HG03354 (cell line): ENCODE results near the gene YES1.
"Not testable (repeated sequence)": the region's sequence is repeated elsewhere in the genome, so short reads cannot be mapped to it uniquely, and the experiment has no call there.

Experiments used
- ATAC-seq: cut with Tn5 transposase; IDR thresholded peaks from one replicate; pipeline ENCODE4 v1.9.1; 2021; ENCODE audit warnings: mild to moderate bottlenecking; ENCODE audit not compliant: unreplicated experiment, poor library complexity, severe bottlenecking

Gene YES1

DNA sequence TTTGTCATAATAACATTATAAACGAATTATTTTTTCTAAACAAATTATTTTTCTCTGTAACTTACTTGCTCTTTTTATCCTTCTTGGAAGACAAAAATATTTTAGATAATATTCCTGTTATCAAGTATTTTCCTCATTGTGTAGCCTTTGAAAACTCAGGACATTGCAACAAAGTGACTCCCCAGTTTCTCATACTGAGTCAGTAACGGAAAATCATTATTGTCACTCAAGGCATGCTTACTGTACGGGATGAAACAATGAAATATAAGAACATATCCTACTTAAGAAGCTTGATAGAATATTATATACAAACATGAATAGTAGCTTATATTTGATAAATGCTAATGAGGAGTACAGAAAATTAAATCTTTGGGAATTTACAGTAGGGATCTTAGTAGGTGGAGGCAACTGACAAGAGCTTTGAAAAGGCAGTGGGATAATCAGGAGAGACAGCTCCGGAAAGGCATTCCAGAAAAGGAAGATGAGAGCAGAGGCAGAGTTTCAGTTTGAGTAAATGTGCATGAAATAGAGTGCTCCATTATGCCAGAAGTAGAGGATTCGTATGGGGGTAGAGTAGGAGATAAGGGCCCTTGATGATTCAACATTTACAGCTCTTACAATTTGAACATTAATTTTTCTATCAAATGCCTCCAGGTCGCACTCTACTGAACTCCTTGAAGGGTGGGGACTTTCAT, 14.0 kb upstream of the YES1 start:
- ATAC-seq, result no peak

DNA sequence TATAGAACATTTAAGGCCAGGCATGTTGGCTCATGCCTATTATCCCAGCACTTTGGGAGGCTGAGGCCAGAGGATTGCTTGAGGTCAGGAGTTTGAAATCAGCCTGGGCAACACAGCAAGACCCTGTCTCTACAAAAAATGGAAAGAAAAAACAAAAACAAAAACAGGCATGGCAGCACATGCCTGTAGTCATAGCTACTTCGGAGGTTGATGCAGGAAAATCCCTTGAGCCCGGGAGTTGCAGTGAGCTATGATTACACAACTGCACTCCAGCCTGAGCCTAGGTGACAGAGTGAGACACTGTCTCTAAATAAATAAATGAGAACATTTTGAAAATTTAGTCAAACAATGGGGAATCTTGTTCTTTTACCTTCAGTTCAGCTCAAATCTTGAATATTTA, 12.1 kb upstream of the YES1 start:
- ATAC-seq, result no peak

DNA sequence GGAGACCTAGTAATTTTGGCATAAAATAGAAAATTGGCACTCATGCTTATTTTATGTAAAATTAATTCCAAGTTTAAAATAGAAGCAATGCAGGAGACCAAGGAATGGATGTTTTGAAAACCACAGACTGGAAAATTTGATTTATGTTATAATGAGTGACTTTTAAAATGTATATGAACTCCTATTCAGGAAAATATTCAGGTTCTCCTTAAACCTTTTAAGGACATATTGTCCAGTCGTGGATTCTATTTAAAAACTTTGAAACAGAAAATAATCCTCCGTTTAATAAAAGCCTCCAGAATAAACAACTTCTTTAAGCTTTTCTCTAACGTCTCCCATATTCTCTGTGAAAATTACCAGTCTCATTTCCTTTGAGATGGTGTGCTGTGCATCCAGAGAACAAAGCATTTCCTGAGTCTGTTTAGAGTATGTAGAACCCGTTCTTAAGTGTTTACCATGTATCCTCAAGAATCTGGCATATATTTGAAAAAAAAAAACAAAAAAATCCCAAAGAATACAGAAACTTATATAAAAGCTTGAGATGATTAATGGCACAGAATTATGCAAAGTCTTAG, 8.6 kb upstream of the YES1 start:
- no peak for ATAC-seq

GRCh38 chr18:816869-817268, 4.8 kb upstream of the YES1 start:
- no peak for ATAC-seq

GRCh38 chr18:816088-816653, 4.1 kb upstream of the YES1 start:
- no peak for ATAC-seq

GRCh38 chr18:815353-815752, 3.3 kb upstream of the YES1 start:
- ATAC-seq, result no peak

- no peak for ATAC-seq
These were observed 2.5 kb upstream of the YES1 start for GRCh38 chr18:814300-815084.

DNA sequence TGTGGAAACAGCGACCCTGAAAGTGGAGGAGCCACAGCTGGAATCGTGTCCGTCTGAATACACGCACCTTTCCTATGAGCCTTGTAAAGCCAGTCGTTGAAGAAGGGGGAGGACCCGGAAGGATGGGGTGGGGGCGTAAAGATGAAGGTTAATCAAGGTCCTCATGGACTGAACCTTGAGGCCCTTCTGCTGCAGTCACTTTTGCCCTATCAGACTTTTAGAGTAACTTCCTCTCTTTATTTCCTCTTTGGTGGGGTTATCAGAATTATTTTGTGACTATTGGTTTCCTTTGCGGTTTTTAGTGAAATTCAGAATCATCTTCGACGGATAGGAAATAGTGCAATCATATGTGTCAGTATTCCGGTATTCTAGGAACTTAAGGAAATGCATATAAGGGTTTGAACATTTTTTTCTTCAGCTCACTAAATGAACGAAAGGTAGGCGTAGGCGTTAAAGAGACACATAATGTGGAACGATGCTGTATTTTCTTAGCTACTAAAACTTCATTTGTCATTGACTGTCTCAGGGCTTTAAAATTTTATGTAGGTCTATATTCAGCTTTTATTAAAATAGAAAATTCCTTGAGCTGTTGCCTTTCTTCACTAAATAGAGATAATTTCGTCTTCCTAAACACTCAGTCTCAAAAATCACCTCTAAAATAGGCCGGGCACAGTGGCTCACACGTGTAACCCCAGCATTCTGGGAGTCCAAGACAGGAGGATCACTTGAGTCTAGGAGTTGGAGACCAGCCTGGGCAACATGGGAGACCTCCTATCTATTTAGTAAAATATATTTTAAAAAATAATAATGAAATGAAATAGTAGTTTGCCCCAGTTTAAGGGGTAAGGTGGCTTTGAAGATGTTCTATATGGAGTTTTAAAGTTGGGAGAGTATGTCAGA, 1.4 kb upstream of the YES1 start:
- no peak for ATAC-seq

DNA sequence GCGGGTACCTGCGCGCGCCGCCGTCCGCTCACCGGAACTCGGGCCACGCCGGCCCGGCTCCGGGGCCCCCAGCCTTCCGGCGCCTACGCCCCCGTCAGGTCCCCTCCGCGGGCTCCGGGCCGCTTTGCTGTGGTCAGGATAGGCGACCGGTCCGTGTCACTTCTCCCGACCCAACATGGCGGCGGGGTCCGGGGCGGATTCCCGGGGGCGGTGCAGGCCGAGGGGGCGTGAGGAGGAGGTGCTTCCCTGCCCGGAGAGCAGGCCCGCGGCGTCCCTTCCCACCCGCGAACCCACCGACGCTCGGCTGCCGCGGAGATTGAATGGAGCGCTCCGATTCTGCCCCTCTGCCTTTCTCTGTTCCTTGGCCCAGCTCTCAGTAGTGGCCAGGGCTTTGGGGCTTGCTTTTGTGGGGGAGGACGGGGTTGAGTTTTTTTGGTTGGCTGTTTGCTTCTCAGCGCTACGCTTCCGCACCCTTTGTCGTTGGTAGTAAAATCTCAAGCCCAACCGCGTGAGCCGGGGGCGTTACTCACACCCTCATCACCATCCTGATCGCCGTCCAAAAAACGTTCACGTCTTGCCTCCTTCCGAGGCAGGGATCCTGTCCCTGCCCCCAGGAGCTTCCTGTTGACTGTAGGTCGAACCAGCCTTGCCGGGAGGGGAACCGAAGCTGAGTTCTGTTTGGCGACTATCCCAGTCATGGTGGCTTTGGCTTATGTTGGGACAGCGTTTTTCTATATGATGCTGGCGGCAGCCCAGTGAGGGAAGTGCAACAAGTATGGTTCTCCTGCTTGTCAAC, 532 bp upstream of the YES1 start:
- peak; percentile 54 for ATAC-seq

GRCh38 chr18:811182-811891, 705 bp downstream of the YES1 start:
- peak; percentile 19 for ATAC-seq

DNA sequence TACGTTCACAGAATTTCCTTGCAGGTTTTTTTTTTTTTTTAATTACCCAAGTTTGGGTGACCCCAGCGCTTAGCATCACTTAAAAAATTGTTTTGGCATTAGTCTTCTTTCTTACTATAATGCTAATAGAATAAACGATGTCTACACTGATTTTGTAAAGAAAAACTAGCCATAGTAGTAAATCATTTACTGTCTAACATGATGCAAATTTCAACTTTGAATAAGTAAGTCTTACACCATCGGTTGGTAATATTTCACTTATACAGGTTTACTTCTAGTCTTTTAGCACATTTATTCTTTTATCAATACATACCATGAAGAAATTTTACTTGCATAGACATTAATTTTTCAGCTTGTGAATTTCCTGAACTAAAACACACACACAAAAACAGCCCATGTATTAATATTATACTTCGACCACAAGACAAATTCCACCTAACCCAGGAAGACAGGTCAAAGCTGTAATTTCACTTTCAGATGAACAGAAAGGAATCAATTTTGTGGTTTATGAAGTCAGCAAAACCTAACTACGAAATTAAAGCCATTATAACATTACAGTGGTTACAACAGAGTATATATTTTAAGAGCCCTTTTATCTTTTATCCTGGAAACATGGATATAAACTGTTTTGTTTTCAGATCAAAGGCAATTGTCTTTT, 1.9 kb downstream of the YES1 start:
- peak; percentile 40 for ATAC-seq

GRCh38 chr18:809228-809627, 2.8 kb downstream of the YES1 start:
- ATAC-seq, result not testable (repeated sequence)

DNA sequence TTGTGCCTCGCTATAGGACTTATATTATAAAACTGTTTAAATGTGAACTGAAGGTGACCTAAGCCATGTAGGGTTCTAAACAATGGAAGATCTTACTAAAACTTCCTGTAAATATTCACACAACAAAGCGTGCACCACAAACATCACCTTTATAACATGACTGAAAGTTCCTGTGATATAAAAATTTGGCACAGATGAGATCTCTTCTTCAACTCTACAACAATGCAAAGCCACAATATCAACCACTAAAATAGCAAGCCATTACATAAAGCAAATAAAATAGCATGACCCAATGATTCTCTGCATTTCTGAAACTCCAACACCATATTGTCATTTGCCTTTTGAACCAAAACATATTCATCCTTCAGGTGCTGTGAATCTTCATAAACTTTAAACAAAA, 3.5 kb downstream of the YES1 start:
- ATAC-seq, result no peak

DNA sequence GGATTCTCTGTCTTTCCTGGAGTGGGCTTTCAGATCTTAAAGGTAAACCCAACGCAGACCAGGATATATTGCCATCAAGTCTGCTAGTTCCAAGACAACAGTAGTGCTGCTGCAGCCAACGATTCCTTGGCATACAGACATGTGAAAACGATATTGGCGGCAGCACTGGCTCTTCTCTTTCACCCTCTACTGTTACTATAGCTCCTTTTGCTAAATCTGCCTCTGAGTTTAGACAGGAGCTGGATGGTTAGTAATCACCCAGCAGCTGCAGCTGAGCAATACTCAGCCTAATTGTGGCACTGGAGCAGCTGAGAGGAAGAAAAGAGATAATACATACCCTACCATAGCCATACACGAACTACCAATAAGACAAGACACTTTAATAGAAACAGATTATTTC, 4.0 kb downstream of the YES1 start:
- ATAC-seq, result no peak

DNA sequence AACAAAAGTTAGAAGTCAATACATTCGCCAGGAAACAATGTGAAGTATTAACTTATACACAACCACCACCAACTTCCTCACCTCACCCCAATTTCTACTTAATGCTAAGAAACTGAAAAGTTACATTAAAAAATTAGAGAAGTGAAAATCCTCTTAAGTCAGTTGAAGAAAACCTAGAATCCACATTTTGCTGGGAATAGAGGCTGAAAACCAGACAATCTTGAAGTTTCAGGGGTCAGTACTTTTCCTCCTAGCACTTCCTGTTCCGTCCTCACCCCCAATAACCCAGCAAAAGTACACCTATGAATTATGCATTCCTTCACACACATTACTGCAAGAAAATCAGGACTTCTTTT, 6.3 kb downstream of the YES1 start:
- ATAC-seq, result peak; percentile 38

- ATAC-seq, result peak; percentile 47
These were observed 6.9 kb downstream of the YES1 start for GRCh38 chr18:805008-805754.

DNA sequence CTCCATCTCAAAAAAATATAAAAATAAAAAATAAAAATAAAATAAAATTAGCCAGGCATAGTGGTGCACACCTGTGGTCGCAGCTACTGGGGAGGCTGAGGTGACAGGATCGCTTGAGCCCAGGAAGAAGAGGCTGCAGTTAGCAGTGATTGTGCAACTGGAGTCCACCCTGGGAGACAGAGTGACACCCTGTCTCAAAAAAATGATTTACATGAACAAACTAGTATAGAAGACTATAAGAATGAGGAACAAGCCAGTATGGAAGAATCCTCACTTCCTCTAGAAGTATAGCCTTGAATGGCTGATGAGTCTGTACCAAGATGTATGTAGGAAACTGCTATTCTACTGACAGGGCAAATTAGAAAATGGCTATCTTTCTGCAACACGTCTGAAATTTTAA, 10.9 kb downstream of the YES1 start:
- no peak for ATAC-seq
